T-cell (primary cell): ENCODE results near the gene UBE2U. TPM values are rescaled to one million over a fixed set of nuclear protein-coding genes. Genes with fewer than 3 reads are reported as not detected.

Experiments
- ATAC-seq, 4 experiments: fragments of 200-7000 bp in 3 of 4; fragments of 150-1000 bp in 1 of 4; cut with Tn5 transposase; replicated peaks in 1 of 4; 1 replicate in 3 of 4; 2 replicates in 1 of 4; pipeline ENCODE4 v1.10.0; 2021; ENCODE audit warnings: moderate library complexity in 3 of 4, mild to moderate bottlenecking in 2 of 4, moderate number of reproducible peaks in 1 of 4
- CTCF ChIA-PET, 2 donors: fragments of 300-600 bp; sonication (Branson Sonifier 250); formaldehyde crosslinking; loops; one replicate each; lab custom pipeline; 2022; ENCODE audit warnings: antibody characterized with exemption in 2 of 2; lab: Charles Lee
- POLR2A ChIA-PET, 2 donors: fragments of 300-600 bp; sonication (Branson Sonifier 250); formaldehyde crosslinking; loops; one replicate each; lab custom pipeline; 2022; ENCODE audit warnings: antibody characterized with exemption in 2 of 2; lab: Charles Lee
- DNase-seq, 35 experiments: peaks; one replicate each; pipeline versions ENCODE4 v3.0.0 to v3.0.0-alpha.2; 2013 to 2023
- H3K27ac ChIP-seq: one replicate; pipeline ENCODE4 v1.5.1; 2013; ENCODE audit warnings: low read length
- H3K27me3 ChIP-seq, 2 experiments: replicated peaks in 1 of 2; 1 replicate in 1 of 2; 2 replicates in 1 of 2; pipeline versions ENCODE4 v1.6.1 to v1.7.0; 2013; ENCODE audit warnings: low read length in 1 of 2, mixed read lengths in 1 of 2; ENCODE audit not compliant: control insufficient read depth in 2 of 2, insufficient read depth in 2 of 2; ENCODE audit errors: extremely low read depth in 1 of 2
- H3K36me3 ChIP-seq, 2 donors: 1 replicate in 1 of 2; 2 replicates in 1 of 2; pipeline versions ENCODE4 v1.6.1 to v1.7.0; 2013; ENCODE audit warnings: low read length in 1 of 2; ENCODE audit not compliant: control insufficient read depth in 2 of 2, insufficient read depth in 1 of 2; ENCODE audit errors: extremely low read depth in 1 of 2
- H3K4me1 ChIP-seq, 2 experiments: 1 replicate in 1 of 2; 2 replicates in 1 of 2; pipeline versions ENCODE4 v1.6.1 to v1.7.0; 2013; ENCODE audit warnings: low read length in 2 of 2, mixed read lengths in 1 of 2; ENCODE audit not compliant: insufficient read depth in 2 of 2, control insufficient read depth in 1 of 2; ENCODE audit errors: extremely low read depth in 1 of 2
- H3K4me3 ChIP-seq, 2 donors: 1 replicate in 1 of 2; 2 replicates in 1 of 2; pipeline versions ENCODE4 v1.5.1 to v1.7.0; 2013; ENCODE audit warnings: mild to moderate bottlenecking in 2 of 2, low read length in 1 of 2, moderate library complexity in 1 of 2; ENCODE audit not compliant: control insufficient read depth in 1 of 2; ENCODE audit errors: extremely low read depth in 1 of 2
- H3K9me3 ChIP-seq: 2 replicates; pipeline ENCODE4 v1.7.0; 2013
- H3K27ac Mint-ChIP-seq, 2 donors: one replicate each; pipeline ENCODE4 v1.8.0; 2020 to 2021; ENCODE audit warnings: mild to moderate bottlenecking in 2 of 2, mixed read lengths in 2 of 2
- H3K27me3 Mint-ChIP-seq, 2 donors: one replicate each; pipeline ENCODE4 v1.8.0; 2021 to 2022; ENCODE audit warnings: mixed read lengths in 2 of 2
- H3K36me3 Mint-ChIP-seq: one replicate; pipeline ENCODE4 v1.8.0; 2021; ENCODE audit warnings: mixed read lengths
- H3K4me1 Mint-ChIP-seq, 3 donors: one replicate each; pipeline ENCODE4 v1.8.0; 2020 to 2022; ENCODE audit warnings: mixed read lengths in 3 of 3, mild to moderate bottlenecking in 1 of 3
- H3K4me3 Mint-ChIP-seq, 3 donors: one replicate each; pipeline ENCODE4 v1.8.0; 2020 to 2022; ENCODE audit warnings: mild to moderate bottlenecking in 3 of 3, mixed read lengths in 3 of 3, moderate library complexity in 3 of 3
- H3K9me3 Mint-ChIP-seq, 3 donors: one replicate each; pipeline ENCODE4 v1.8.0; 2020 to 2022; ENCODE audit warnings: mixed read lengths in 3 of 3
- WGBS: methylation state at CpG from one replicate; pipeline ENCODE4 v1.1.5; 2013; ENCODE audit warnings: missing lambda C conversion rate; ENCODE audit not compliant: insufficient coverage; 5-methylcytosine and 5-hydroxymethylcytosine counted together
- total RNA-seq, 35 experiments: library from RNA in 6 of 35; stranded (reverse) in 6 of 35; fragments of 120-200 nt in 1 of 35; gene quantifications; one replicate each; pipeline versions ENCODE4 v1.2.1 to v1.2.4 and lab custom pipeline; 2013 to 2026

Gene UBE2U
- total RNA-seq, 5 donors from 2014 or later (not counting 1 experiment from before 2014, with no cell fraction given), result not detected

- Mint-ChIP-seq H3K27ac (no peak overlapping the region), H3K36me3 (no peaks in the 10 kb centered on the region), H3K27me3 (peaks cover 11 to 26% of the 10 kb centered on the region in 2 donors), H3K4me3 (no peak overlapping the region), H3K9me3 (no peaks in the 10 kb centered on the region), H3K4me1 (peaks cover 0 to 6% (median 2%) of the 10 kb centered on the region in 3 donors)
- no peaks in the 10 kb centered on the region for H3K36me3 ChIP-seq
- no peak overlapping the region for H3K4me3 ChIP-seq
- ATAC-seq (no peak), DNase-seq (no peak)
- WGBS, result 82% methylated on average over 3 of the region's 6 CpGs
- ChIA-PET POLR2A (no interaction called here), CTCF (no interaction called here)
- H3K27me3 ChIP-seq, result peaks cover 0 to 2% of the 10 kb centered on the region in 2 experiments
- no peaks in the 10 kb centered on the region for H3K9me3 ChIP-seq
- no peak overlapping the region for H3K27ac ChIP-seq
- H3K4me1 ChIP-seq, result no peaks in the 10 kb centered on the region
Observed at GRCh38 chr1:64173336-64173940, 30.0 kb upstream of the UBE2U start.

GRCh38 chr1:64175639-64176038 lies 27.8 kb upstream of the UBE2U start:
- H3K27ac Mint-ChIP-seq, result no peak overlapping the region
- CTCF ChIA-PET, result interaction anchor here in 1 of 2 donors (0.6 kb wide), 1 partner anchor 72 kb away, joined by 3 read pairs; no protein-coding TSS in a partner anchor
- no peaks in the 10 kb centered on the region for H3K9me3 Mint-ChIP-seq

GRCh38 chr1:64176659-64177058 lies 26.8 kb upstream of the UBE2U start:
- no peaks in the 10 kb centered on the region for H3K4me1 ChIP-seq
- Mint-ChIP-seq H3K9me3 (no peaks in the 10 kb centered on the region), H3K4me1 (peaks cover 0 to 5% (median 2%) of the 10 kb centered on the region in 3 donors), H3K4me3 (no peak overlapping the region), H3K27ac (no peak overlapping the region), H3K36me3 (no peaks in the 10 kb centered on the region), H3K27me3 (peaks cover 7 to 13% of the 10 kb centered on the region in 2 donors)
- no peak overlapping the region for H3K4me3 ChIP-seq
- no peaks in the 10 kb centered on the region for H3K9me3 ChIP-seq
- no peak for DNase-seq
- no CpG with 5 or more reads among the region's 3 CpGs for WGBS
- ATAC-seq, result no peak
- H3K36me3 ChIP-seq, result no peaks in the 10 kb centered on the region
- H3K27ac ChIP-seq, result no peak overlapping the region
- POLR2A ChIA-PET, result no interaction called here
- no peaks in the 10 kb centered on the region for H3K27me3 ChIP-seq
- CTCF ChIA-PET, result no interaction called here

More at GRCh38 chr1:64175639-64176038, 27.8 kb upstream of the UBE2U start:
- POLR2A ChIA-PET, result no interaction called here
- no peaks in the 10 kb centered on the region for H3K36me3 Mint-ChIP-seq
- no peak overlapping the region for H3K4me3 Mint-ChIP-seq
- H3K9me3 ChIP-seq, result no peaks in the 10 kb centered on the region
- peaks cover 0 to 6% (median 2%) of the 10 kb centered on the region in 3 donors for H3K4me1 Mint-ChIP-seq
- H3K27me3 ChIP-seq, result no peaks in the 10 kb centered on the region
- no peak overlapping the region for H3K4me3 ChIP-seq
- no peak for ATAC-seq
- H3K27ac ChIP-seq, result no peak overlapping the region
- peaks cover 12 to 16% of the 10 kb centered on the region in 2 donors for H3K27me3 Mint-ChIP-seq
- no peak for DNase-seq
- H3K36me3 ChIP-seq, result no peaks in the 10 kb centered on the region
- no peaks in the 10 kb centered on the region for H3K4me1 ChIP-seq

GRCh38 chr1:64179588-64179987 lies 23.8 kb upstream of the UBE2U start:
- Histone ChIP-seq H3K27ac (no peak overlapping the region), H3K27me3 (no peaks in the 10 kb centered on the region), H3K36me3 (no peaks in the 10 kb centered on the region), H3K9me3 (no peaks in the 10 kb centered on the region), H3K4me3 (no peak overlapping the region), H3K4me1 (peaks cover 0 to 3% of the 10 kb centered on the region in 2 experiments)
- CTCF ChIA-PET, result no interaction called here
- no peak overlapping the region for H3K27ac Mint-ChIP-seq
- 80% methylated on average over 1 of the region's 4 CpGs for WGBS
- peaks cover 10 to 12% of the 10 kb centered on the region in 2 donors for H3K27me3 Mint-ChIP-seq
- no peaks in the 10 kb centered on the region for H3K9me3 Mint-ChIP-seq
- DNase-seq, result no peak
- no peaks in the 10 kb centered on the region for H3K36me3 Mint-ChIP-seq
- peaks cover 6 to 8% (median 8%) of the 10 kb centered on the region in 3 donors for H3K4me1 Mint-ChIP-seq
- POLR2A ChIA-PET, result no interaction called here
- no peak overlapping the region for H3K4me3 Mint-ChIP-seq
- ATAC-seq, result no peak

- H3K4me3 Mint-ChIP-seq, result no peak overlapping the region
- no peak for ATAC-seq
- DNase-seq, result no peak
- Histone ChIP-seq H3K4me1 (peaks cover 0 to 3% of the 10 kb centered on the region in 2 experiments), H3K4me3 (no peak overlapping the region), H3K9me3 (no peaks in the 10 kb centered on the region), H3K27ac (no peak overlapping the region), H3K36me3 (no peaks in the 10 kb centered on the region), H3K27me3 (peaks cover 0 to 3% of the 10 kb centered on the region in 2 experiments)
- H3K4me1 Mint-ChIP-seq, result peaks cover 6 to 8% (median 8%) of the 10 kb centered on the region in 3 donors
- no peak overlapping the region for H3K27ac Mint-ChIP-seq
- peaks cover 5 to 12% of the 10 kb centered on the region in 2 donors for H3K27me3 Mint-ChIP-seq
- no peaks in the 10 kb centered on the region for H3K9me3 Mint-ChIP-seq
- ChIA-PET CTCF (interaction anchor here in 1 of 2 donors (0.5 kb wide), 1 partner anchor 48 kb away, joined by 4 read pairs; no protein-coding TSS in a partner anchor), POLR2A (no interaction called here)
- WGBS, result no CpG with 5 or more reads among the region's 2 CpGs
- H3K36me3 Mint-ChIP-seq, result no peaks in the 10 kb centered on the region
Observed at GRCh38 chr1:64182207-64182606, 21.2 kb upstream of the UBE2U start.

- peaks cover 0 to 3% of the 10 kb centered on the region in 2 experiments for H3K4me1 ChIP-seq
- Mint-ChIP-seq H3K27me3 (peaks cover 1 to 6% of the 10 kb centered on the region in 2 donors), H3K4me1 (peaks cover 6 to 8% (median 8%) of the 10 kb centered on the region in 3 donors), H3K9me3 (no peaks in the 10 kb centered on the region), H3K4me3 (peak overlapping the region in 1 of 3 donors; percentile 15), H3K36me3 (no peaks in the 10 kb centered on the region), H3K27ac (peak overlapping the region; percentile 9 to 56)
- 40% methylated on average over 1 of the region's 5 CpGs for WGBS
- no peak for DNase-seq
- no peaks in the 10 kb centered on the region for H3K36me3 ChIP-seq
- H3K27me3 ChIP-seq, result peaks cover 0 to 5% of the 10 kb centered on the region in 2 experiments
- peak in 1 of 4 experiments; percentile 42 for ATAC-seq
- no peaks in the 10 kb centered on the region for H3K9me3 ChIP-seq
- POLR2A ChIA-PET, result no interaction called here
- no peak overlapping the region for H3K27ac ChIP-seq
- CTCF ChIA-PET, result no interaction called here
- no peak overlapping the region for H3K4me3 ChIP-seq
Observed at GRCh38 chr1:64183395-64184002, 19.9 kb upstream of the UBE2U start.
